HAP-1 (cell line): ENCODE data around the gene ZNF436.

Experiments used
- DNase-seq, 2 experiments: peaks; one replicate each; pipeline ENCODE4 v3.0.0-alpha.2; 2016 to 2020; ENCODE audit warnings: low spot score in 2 of 2
- H3K27me3 ChIP-seq: fragments of 250-450 bp; sonication (Bioruptor Pico); 2 replicates; pipeline ENCODE4 v1.5.1; 2020; ENCODE audit warnings: low read depth, mild to moderate bottlenecking, moderate library complexity
- H3K36me3 ChIP-seq: fragments of 250-450 bp; sonication (Bioruptor Pico); replicated peaks from 2 replicates; pipeline ENCODE4 v1.5.1; 2020; ENCODE audit warnings: mild to moderate bottlenecking
- H3K4me1 ChIP-seq: fragments of 250-450 bp; sonication (Bioruptor Pico); 2 replicates; pipeline ENCODE4 v1.5.1; 2020; ENCODE audit warnings: mild to moderate bottlenecking
- H3K4me3 ChIP-seq: fragments of 250-450 bp; sonication (Bioruptor Pico); 2 replicates; pipeline ENCODE4 v1.5.1; 2020; ENCODE audit warnings: mild to moderate bottlenecking, moderate library complexity
- H3K9me3 ChIP-seq: fragments of 250-450 bp; sonication (Bioruptor Pico); 2 replicates; pipeline ENCODE4 v1.5.1; 2020; ENCODE audit warnings: mild to moderate bottlenecking, moderate library complexity
- in situ Hi-C: fragments of 300-500 bp; cut with MboI; formaldehyde crosslinking; loops from 3 replicates; pipeline ENCODE4 v1.14.3; 2020; ENCODE audit warnings: low sequenced_read_pairs, inconsistent platforms, mixed read lengths

Gene ZNF436

DNA sequence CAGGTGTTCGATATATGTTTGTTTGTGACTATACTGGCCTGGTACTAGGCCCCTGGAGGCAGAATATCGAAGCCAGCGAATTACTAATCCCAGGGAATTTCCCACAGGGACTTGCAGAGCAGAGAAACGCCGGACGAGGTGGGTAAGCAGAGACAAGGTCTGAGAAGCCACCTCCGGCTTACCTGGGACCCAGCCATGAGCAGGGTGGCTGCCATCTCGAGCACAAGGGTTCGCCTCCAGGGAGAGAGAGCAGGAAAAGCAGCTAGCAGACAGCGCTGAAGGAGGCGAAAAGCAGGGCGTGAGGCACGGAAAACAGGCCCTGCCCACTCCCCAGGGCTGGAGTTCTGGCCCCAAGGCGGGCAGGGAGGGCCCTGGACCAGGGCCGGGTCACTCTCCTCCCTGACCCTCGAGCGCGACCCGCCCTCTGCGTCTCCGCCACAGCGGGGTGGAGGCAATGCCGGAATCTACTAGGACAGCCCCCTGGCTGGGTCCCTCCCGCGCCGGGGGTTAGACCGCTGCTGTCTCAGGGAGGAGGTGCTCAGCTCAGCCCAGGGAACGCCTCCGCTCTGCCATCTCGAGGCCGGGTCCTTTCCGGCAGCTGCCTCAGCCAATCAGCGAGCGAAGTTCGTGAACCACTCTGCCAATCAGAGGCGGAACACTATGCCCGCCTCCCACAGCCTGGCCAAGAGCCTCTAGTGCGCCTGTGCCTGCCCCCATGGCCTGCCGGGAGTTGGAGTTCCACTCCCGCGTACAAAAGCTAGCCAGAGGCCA lies 1.7 kb downstream of the ZNF436 start:
- peak overlapping the region; percentile 84 for H3K4me3 ChIP-seq

DNA sequence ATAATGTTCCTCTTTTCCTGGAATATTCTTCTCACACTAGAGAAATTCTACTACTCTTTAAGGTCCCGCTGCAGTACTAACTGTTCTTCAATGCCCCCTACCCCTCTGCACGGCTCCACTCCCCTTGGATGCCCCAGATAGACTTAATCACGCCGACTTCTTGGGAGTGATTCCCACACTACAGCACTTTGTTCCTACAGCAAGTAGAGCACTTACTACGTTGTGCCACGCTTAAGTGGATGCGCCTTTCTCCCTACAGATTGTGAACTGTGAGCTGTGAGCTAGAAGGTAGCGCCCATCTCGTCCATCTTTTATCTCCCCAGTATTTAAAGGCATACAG lies 2.2 kb downstream of the ZNF436 start:
- Histone ChIP-seq H3K27me3 (no peaks in the 10 kb centered on the region), H3K9me3 (peaks cover 16% of the 10 kb centered on the region), H3K4me3 (peak overlapping the region; percentile 84), H3K4me1 (peaks cover 28% of the 10 kb centered on the region), H3K36me3 (peaks cover 43% of the 10 kb centered on the region)
- in situ Hi-C loops: no loop called here
- DNase-seq: no peak

More for the DNA sequence above, 1.7 kb downstream of the ZNF436 start:
- Histone ChIP-seq H3K9me3 (peaks cover 11% of the 10 kb centered on the region), H3K27me3 (no peaks in the 10 kb centered on the region), H3K36me3 (peaks cover 37% of the 10 kb centered on the region), H3K4me1 (peaks cover 31% of the 10 kb centered on the region)
- in situ Hi-C loops: no loop called here
- peak; percentile 98 to 99 for DNase-seq

DNA sequence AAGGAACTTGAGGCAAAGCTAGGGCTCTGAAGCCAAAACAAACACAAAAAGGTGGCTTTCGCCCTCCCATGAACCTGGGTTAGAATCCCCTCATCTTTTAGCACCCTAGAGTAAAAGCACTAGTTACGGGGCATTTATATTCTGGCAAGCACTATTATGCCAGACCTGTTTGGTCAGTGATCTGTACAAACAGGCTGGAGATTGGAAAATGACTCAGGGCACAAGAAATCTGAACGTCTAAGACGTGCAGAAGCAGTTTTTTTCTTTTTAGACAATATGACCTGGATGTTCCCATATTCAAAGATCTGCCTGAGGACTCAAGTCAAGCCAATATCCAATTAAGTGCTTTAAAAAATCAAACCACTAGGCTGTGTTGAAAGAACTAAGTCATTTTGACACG lies 3.0 kb downstream of the ZNF436 start:
- Histone ChIP-seq H3K4me1 (peaks cover 20% of the 10 kb centered on the region), H3K36me3 (peaks cover 51% of the 10 kb centered on the region)

DNA sequence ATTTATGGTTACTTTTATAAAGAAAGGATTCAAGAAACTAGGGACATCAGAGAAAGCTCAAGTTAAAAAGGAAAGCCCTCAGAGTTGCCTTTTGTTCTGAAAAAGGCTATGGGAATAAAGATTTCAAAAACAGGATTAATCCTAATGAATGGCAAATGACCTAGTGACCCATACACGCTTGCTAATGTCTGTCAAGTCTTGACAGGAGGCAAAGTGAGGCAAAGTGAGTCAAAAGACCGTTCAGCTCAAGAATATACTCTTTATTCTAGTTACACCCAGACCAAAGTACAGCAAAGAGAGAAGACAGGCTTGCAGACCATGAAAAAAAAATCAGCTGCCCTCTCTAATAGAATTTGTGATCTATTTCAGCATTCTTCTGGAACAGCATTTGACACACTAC lies 3.5 kb downstream of the ZNF436 start:
- in situ Hi-C loops: no loop called here
- Histone ChIP-seq H3K27me3 (no peaks in the 10 kb centered on the region), H3K9me3 (peaks cover 29% of the 10 kb centered on the region), H3K4me1 (peaks cover 15% of the 10 kb centered on the region), H3K4me3 (no peak overlapping the region), H3K36me3 (peaks cover 56% of the 10 kb centered on the region)
- DNase-seq: peak in 1 of 2 experiments; percentile 48

More for the DNA sequence above, 3.0 kb downstream of the ZNF436 start:
- in situ Hi-C loops: no loop called here
- no peaks in the 10 kb centered on the region for H3K27me3 ChIP-seq
- DNase-seq: no peak
- H3K9me3 ChIP-seq: peaks cover 24% of the 10 kb centered on the region
- H3K4me3 ChIP-seq: no peak overlapping the region

DNA sequence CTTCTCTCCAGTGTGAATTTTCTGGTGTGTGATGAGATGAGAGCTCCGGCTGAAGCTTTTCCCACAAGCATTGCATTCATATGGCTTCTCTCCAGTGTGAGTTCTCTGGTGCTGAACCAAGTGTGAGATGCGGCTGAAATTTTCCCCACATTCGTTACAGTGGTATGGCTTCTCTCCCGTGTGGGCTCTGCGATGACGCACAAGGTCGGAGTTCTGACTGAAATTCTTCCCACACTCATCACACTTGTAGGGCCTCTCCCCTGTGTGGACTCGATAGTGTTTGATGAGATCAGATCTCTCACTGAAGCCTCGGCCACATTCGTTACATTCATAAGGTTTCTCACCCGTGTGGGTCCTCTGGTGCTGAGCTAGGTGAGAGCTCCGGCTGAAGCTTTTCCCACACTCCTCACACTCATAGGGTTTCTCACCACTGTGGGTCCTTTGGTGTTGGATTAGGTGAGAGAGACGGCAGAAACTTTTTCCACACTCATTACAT lies 7.4 kb downstream of the ZNF436 start:
- peaks cover 45% of the 10 kb centered on the region for H3K9me3 ChIP-seq
- peaks cover 5% of the 10 kb centered on the region for H3K4me1 ChIP-seq
- in situ Hi-C loops: no loop called here
- H3K27me3 ChIP-seq: no peaks in the 10 kb centered on the region
- H3K4me3 ChIP-seq: no peak overlapping the region
- no peak for DNase-seq
- H3K36me3 ChIP-seq: peaks cover 81% of the 10 kb centered on the region

DNA sequence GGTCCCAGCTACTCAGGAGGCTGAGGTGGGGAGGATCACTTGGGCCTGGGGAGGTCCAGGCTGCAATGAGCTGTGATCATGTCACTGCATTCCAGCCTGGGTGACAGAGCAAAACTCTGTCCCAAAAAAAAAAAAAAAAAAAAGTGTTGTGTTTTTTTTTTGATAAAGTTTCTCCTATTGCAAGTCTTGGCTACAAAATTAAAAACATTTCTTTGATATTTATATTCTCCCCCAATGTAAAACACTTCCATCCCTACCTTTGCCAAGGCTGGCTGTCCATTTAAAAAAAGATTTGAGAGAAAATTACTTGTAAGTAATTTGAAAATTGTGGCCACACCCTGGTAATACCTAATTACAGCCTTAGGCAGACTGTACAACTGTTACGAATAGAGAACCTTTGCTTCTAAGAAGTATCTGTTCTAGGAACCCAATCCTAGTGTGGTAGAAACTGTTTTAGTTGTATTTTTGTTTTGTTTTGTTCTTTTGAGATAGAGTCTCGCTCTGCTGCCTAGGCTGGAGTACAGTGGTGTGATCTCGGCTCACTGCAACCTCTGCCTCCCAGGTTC lies 11.2 kb downstream of the ZNF436 start:
- no peak for DNase-seq
- H3K27me3 ChIP-seq: no peaks in the 10 kb centered on the region
- peaks cover 48% of the 10 kb centered on the region for H3K36me3 ChIP-seq

DNA sequence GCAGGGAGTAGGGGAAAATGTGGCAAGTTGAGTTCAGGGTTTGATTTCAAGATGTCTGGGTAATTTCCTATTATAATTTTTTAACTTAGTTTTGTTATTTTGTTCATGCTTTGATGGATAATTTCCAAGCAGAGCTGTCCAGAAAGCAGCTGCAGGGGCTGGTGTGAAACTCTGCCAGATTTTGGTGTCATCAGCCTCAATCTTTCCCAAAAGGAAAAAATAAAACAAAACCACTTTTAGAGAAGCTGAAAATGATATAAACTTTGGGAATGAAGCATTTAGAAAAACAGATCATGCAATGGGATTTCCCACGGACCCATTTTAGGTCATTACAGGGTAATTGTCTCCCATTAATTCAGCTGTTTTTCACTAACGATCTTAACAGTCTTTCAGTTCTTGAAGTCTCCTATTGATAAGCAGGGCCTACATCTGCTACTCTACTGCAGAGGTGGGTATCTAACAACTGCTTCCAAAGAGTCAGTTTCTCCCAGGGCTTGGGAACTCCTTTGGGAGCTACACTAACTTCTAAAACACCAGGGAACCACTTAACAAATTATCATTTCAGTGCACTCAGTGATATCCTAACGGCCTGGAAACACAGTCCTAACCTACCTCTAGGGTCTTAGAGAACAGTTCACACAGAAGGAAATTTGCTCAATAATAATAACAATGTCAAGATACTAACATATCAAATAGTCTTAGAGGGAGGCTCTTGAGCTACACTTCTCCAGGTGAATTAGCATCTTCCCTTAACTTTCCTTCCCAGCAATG lies 12.3 kb downstream of the ZNF436 start:
- no peaks in the 10 kb centered on the region; the same call in 1 of the 2 replicates for H3K4me1 ChIP-seq
- in situ Hi-C loops: no loop called here
- peaks cover 28% of the 10 kb centered on the region for H3K9me3 ChIP-seq
- DNase-seq: no peak
- no peak overlapping the region for H3K4me3 ChIP-seq
- no peaks in the 10 kb centered on the region for H3K27me3 ChIP-seq
- H3K36me3 ChIP-seq: peaks cover 38% of the 10 kb centered on the region

More for the DNA sequence above, 11.2 kb downstream of the ZNF436 start:
- H3K4me1 ChIP-seq: no peaks in the 10 kb centered on the region; the same call in 1 of the 2 replicates
- H3K9me3 ChIP-seq: peaks cover 39% of the 10 kb centered on the region
- H3K4me3 ChIP-seq: no peak overlapping the region
- in situ Hi-C loops: no loop called here

DNA sequence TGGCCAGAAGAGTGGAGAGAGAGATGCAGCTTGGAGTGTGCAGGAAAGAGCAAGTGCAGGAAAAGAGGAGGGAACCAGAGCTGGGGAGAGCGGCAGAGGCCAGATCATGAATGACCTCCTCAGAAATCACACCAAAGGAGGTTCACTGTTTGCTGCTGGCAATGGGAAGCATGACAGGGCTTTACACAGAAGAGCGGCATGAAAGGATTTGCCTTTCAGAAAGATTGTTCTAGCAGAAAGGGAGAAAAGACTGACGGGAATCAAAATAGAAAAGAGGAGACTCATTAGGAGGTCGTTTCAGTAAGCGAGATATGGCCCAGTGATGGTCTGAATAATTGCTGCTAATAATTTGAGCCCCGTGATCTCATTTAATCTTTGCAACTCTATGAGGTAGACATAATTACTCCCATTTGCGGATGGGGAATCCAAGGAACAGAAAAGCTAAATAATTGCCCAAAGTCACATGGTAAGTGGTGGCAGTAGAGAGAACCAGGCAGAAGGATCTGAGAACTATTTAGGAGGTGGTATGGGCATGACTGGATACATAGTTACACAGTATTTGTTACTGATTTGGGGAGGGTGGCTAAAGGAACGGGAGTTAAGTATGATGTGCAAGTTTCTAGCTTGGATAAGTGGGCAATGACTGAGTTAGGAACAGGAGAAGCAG lies 13.0 kb downstream of the ZNF436 start:
- Histone ChIP-seq H3K4me3 (no peak overlapping the region), H3K9me3 (peaks cover 21% of the 10 kb centered on the region), H3K36me3 (peaks cover 31% of the 10 kb centered on the region), H3K4me1 (no peaks in the 10 kb centered on the region; the same call in 1 of the 2 replicates), H3K27me3 (no peaks in the 10 kb centered on the region)
- in situ Hi-C loops: no loop called here
- DNase-seq: no peak

DNA sequence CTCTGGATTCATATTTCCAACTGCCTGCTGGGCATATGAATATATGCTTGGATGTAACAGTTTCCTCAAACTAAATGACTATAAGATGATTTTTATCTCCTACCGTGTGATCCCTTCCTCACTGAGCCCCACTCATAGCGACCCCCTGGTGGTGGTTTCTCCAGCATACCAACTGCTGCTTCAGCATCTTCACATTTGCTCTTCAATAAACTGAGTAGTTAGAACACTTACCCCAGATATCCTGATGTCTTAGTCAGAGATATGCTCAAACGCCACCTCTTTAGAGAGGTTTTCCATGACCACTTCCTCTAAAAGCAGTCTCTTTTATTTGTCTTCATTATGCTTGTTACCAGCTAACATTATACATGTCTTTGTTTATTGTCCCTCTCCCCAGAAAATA lies 15.4 kb downstream of the ZNF436 start:
- Histone ChIP-seq H3K4me1 (no peaks in the 10 kb centered on the region; the same call in 1 of the 2 replicates), H3K9me3 (peaks cover 4% of the 10 kb centered on the region), H3K27me3 (no peaks in the 10 kb centered on the region), H3K4me3 (no peak overlapping the region), H3K36me3 (peaks cover 7% of the 10 kb centered on the region)
- DNase-seq: no peak
- in situ Hi-C loops: no loop called here

DNA sequence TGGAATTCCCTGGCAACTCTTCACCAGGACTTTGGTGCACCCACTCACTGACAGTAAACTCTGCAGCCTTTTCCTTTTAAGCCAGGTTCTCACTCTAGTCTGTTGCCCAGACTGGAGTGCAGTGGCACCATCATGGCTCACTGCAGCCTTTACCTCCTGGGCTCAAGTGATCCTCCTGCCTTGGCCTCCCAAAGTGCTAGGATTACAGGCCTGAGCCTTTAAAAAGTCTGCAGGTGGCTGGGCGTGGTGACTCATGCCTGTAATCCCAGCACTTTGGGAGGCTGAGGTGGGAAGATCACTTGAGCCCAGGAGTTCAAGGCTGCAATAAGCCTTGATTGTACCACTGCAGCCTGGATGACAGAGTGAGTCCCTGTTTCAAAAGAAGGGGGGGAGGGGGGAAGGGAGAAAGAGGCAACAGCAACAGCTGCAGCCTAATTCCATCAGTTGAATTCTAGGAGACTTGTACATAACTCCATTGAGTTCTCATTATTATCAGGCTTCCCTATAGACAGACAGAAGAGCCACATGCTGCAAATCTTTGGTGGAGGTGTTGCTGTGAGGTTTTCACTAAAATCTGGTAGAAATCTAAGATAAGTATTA lies 17.4 kb downstream of the ZNF436 start:
- no peak for DNase-seq
- H3K4me3 ChIP-seq: no peak overlapping the region
- H3K4me1 ChIP-seq: no peaks in the 10 kb centered on the region
- no peaks in the 10 kb centered on the region for H3K36me3 ChIP-seq
- H3K9me3 ChIP-seq: no peaks in the 10 kb centered on the region
- H3K27me3 ChIP-seq: no peaks in the 10 kb centered on the region
- in situ Hi-C loops: no loop called here

DNA sequence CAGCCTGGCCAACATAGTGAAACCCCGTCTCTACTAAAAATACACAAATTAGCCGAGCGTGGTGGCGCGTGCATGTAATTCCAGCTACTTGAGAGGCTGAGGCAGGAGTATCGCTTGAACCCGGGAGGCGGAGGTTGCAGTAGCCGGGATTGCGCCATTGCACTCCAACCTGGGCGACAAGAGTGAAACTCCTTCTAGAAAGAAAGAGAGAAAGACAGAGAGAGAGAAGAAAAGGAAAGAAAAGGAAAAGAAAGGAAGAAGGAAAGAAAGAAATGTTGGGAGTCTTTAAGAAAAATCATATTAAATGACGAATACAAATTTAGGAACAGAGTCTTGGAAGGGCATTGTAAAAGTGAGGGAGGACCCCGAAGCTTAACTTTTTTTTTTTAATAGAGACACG lies 23.7 kb downstream of the ZNF436 start:
- in situ Hi-C loops: no loop called here
- H3K27me3 ChIP-seq: no peaks in the 10 kb centered on the region
- H3K4me3 ChIP-seq: no peak overlapping the region
- no peaks in the 10 kb centered on the region; the same call in 1 of the 2 replicates for H3K36me3 ChIP-seq
- DNase-seq: no peak
- no peaks in the 10 kb centered on the region for H3K9me3 ChIP-seq
- peaks cover 9% of the 10 kb centered on the region for H3K4me1 ChIP-seq

DNA sequence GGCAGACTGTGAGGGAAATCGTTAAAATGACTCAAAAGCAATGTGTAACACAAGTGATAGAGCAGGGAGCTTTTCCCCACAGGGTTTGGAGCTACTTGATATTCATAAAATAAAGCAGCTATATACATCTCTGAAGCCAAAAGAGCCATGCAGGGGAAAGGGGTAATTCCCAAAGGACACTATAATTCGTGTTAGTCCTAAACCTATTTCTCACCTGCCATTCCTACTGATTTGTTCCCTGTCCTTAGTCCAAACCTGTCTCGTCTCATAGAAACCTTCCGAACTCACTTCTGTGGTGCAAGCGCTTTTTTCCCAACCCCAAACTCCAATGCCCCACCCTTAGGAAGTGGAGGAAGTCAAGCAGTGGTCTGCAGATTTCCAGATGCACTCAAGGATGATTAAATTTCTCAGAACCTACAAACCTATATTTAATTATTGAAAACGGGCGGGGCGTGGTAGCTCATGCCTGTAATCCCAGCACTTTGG lies 24.6 kb downstream of the ZNF436 start:
- H3K4me1 ChIP-seq: peaks cover 18% of the 10 kb centered on the region
- in situ Hi-C loops: no loop called here
- H3K27me3 ChIP-seq: no peaks in the 10 kb centered on the region
- no peaks in the 10 kb centered on the region for H3K9me3 ChIP-seq
- peaks cover 3% of the 10 kb centered on the region; the same call in 1 of the 2 replicates for H3K36me3 ChIP-seq
- H3K4me3 ChIP-seq: peak overlapping the region; percentile 61
- peak in 1 of 2 experiments; percentile 35 for DNase-seq
